Lower leg skin (tissue), 4 donors: Measurements from ENCODE around the gene DNAJC18. TPM values are rescaled to one million over a fixed set of nuclear protein-coding genes. Genes with fewer than 3 reads are reported as not detected.
A peak's percentile ranks its signal among the peaks of the same experiment; 100 is the strongest.
"Not testable (repeated sequence)": the region's sequence is repeated elsewhere in the genome, so short reads cannot be mapped to it uniquely, and the experiment has no call there.

Source experiments
- DNase-seq, 2 donors: peaks; one replicate each; pipeline ENCODE4 v3.0.0-alpha.2; 2019; ENCODE audit warnings: low spot score in 2 of 2
- H3K4me3 ChIP-seq: fragments of 200-600 bp; sonication (generic); 2 replicates; pipeline ENCODE4 v1.5.1; 2017; ENCODE audit warnings: mild to moderate bottlenecking, low read depth; ENCODE audit not compliant: poor library complexity, severe bottlenecking
- POLR2A ChIP-seq, 2 donors: fragments of 450-650 bp; IDR thresholded peaks; one replicate each; pipeline ENCODE4 v1.6.1; 2016 to 2017; ENCODE audit warnings: antibody characterized with exemption in 2 of 2, mild to moderate bottlenecking in 1 of 2, moderate library complexity in 1 of 2
- WGBS, 2 donors: methylation state at CpG; one replicate each; pipeline ENCODE4 v1.1.5; 2018; 5-methylcytosine and 5-hydroxymethylcytosine counted together
- intact Hi-C: fragments of 100-400 bp; cut with DNase I; formaldehyde crosslinking; loops from one replicate; pipeline ENCODE4 v1.15.0; 2023; ENCODE audit warnings: low total_unique reads
- total RNA-seq, 4 donors: library from RNA; depleted of rRNA; stranded (reverse); fragments of >200 nt; gene quantifications; one replicate each; pipeline ENCODE4 v1.1.0, GENCODE V29; 2016
- TF ChIP-seq, protein P1 (sequence below), 3 donors: fragments of 450-650 bp; IDR thresholded peaks; one replicate each; pipeline ENCODE4 v1.5.1; 2016; ENCODE audit warnings: antibody characterized with exemption in 3 of 3, mild to moderate bottlenecking in 3 of 3, moderate library complexity in 2 of 3

DNAJC18 gene
- total RNA-seq, 4 donors from 2014 or later, result 1.6 to 5.9 (median 3.5) TPM

DNA sequence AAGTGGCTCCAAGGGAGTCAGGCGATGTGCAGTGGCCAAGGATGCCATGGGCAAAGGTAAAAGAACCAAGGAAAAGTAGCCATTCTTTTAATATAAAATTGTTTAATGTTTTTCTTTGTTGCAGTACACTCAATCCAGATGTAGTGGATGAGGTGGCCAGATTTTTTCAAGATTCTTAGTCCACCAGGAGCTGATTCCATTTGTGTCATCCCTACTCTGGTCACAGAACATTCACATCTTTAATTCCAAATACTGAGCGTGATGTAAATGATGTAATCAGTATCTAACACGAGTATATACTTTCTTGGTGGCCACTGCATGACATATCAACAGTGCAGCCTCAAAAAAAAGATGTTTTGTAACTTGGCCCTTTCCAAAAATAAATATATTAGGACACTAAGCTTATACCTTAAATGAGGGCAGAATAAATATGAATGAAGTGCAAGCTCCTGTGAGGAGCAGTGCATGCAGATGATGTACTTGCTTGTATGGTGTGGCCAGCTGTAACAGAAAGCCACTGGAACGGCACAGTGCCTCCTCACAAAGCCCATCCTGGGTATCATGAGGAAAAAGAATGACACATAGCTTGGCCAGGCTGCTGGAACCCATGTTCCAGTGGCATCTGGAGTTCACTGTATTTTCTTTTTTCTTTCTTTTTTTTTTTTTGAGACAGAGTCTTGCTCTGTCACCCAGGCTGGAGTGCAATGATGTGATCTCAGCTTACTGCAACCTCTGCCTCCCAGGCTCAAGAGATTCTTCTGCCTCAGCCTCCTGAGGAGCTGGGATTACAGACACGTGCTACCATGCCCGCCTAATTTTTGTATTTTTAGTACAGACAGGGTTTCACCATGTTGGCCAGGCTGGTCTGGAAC, 29.0 kb downstream of the DNAJC18 start:
- H3K4me3 ChIP-seq, result no peak overlapping the region
- 65% methylated on average over 6 of the region's 6 CpGs for WGBS, 2 donors
- DNase-seq, result peak in 1 of 2 donors; percentile 36
- TF ChIP-seq POLR2A (IDR thresholded peaks at IDR 0.05), result no peak
- TF ChIP-seq, protein P1, sequence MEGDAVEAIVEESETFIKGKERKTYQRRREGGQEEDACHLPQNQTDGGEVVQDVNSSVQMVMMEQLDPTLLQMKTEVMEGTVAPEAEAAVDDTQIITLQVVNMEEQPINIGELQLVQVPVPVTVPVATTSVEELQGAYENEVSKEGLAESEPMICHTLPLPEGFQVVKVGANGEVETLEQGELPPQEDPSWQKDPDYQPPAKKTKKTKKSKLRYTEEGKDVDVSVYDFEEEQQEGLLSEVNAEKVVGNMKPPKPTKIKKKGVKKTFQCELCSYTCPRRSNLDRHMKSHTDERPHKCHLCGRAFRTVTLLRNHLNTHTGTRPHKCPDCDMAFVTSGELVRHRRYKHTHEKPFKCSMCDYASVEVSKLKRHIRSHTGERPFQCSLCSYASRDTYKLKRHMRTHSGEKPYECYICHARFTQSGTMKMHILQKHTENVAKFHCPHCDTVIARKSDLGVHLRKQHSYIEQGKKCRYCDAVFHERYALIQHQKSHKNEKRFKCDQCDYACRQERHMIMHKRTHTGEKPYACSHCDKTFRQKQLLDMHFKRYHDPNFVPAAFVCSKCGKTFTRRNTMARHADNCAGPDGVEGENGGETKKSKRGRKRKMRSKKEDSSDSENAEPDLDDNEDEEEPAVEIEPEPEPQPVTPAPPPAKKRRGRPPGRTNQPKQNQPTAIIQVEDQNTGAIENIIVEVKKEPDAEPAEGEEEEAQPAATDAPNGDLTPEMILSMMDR (IDR thresholded peaks at IDR 0.05), result no peak
- intact Hi-C loops, result no loop called here

DNA sequence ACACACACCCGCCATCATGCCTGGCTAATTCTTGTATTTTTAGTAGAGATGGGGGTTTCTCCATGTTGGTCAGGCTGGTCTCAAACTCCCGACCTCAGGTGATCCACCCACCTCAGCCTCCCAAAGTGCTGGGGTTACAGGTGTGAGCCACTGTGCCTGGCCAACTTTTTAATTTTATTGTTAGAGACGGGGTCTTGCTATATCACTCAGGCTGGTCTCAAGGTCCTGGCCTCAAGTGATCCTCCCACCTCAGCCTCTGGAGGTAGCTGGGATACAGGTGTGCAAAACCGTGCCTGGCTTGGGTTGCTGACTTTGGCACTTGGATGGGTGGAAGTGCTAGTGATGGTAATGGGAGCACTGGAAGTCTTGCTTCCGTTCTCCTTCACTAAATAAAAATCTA, 30.2 kb downstream of the DNAJC18 start:
- WGBS, 2 donors, result 81% methylated on average over 5 of the region's 5 CpGs
- peak in 1 of 2 donors; percentile 66 for DNase-seq
- H3K4me3 ChIP-seq, intact Hi-C loops: not testable (repeated sequence)

DNA sequence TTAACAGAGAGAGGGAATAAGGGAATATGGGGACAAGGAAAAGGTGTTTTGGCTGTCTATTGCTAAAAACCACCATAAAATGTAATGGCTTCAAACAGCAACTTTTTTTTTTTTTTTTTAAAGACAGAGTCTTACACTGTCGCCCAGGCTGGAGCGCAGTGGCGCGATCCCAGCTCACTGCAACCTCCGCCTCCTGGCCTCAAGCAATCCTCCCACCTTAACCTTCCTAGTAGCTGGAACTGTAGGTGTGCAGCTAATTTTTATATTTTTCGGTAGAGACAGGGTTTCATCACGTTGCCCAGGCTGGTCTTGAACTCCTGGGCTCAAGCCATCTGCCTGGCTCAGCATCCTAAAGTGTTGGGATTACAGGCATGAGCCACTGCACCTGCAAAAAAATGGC, 31.1 kb downstream of the DNAJC18 start:
- intact Hi-C loops, result no loop called here
- 86 to 87% methylated on average over 7 of the region's 7 CpGs for WGBS, 2 donors
- no peak overlapping the region for H3K4me3 ChIP-seq
- peak in 1 of 2 donors; percentile 39 for DNase-seq
- TF ChIP-seq POLR2A (IDR thresholded peaks at IDR 0.05), result no peak
- TF ChIP-seq, protein P1 (IDR thresholded peaks at IDR 0.05), result no peak

DNA sequence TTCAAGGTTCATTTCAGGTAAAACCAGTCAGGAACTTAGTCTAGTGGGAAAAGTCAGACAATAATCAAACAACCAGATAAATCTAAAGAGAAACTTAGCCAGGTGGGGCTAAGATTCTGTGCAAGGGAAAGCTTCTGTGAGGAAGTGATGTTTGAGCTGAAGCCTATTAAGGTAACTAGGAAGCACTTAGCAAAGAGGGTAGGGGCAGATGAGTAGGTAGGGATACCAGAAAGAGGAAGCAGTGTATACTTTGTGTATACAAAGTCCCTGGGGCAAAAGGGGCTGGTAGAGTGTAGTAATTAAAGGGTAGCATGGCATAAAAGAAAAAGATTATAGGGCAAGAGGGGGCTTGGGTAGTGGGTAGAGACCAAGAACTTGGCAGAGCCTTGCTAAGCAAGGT, 31.8 kb downstream of the DNAJC18 start:
- H3K4me3 ChIP-seq, result no peak overlapping the region
- intact Hi-C loops, result no loop called here
- no peak for DNase-seq
- TF ChIP-seq, protein P1 (IDR thresholded peaks at IDR 0.05), result no peak
- no peak for TF ChIP-seq POLR2A (IDR thresholded peaks at IDR 0.05)

DNA sequence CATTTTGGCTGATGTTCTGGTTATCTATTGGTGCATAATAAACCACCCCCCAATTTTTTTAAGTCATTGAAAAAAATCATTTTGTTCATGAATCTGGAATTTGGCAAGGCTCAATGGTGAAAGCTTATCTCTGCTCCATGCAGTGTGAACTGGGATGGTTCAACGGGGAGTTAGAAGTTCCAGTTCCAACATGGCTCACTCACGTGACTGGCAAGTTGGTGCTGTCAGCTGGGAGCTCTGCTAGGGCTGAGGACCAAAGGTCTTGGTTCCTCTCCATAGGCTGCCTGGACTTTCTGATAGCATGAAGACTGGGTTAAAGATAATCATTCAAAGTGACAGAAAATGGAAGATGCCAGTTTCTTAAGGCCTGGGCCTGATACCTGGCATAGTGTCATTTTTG, 32.4 kb downstream of the DNAJC18 start:
- peak in 1 of 2 donors; percentile 23 for DNase-seq
- TF ChIP-seq, protein P1 (IDR thresholded peaks at IDR 0.05), result no peak
- TF ChIP-seq POLR2A (IDR thresholded peaks at IDR 0.05), result no peak
- intact Hi-C loops, result no loop called here
- no peak overlapping the region for H3K4me3 ChIP-seq
- WGBS, 2 donors, result 48 to 66% methylated on average over 2 of the region's 2 CpGs

DNA sequence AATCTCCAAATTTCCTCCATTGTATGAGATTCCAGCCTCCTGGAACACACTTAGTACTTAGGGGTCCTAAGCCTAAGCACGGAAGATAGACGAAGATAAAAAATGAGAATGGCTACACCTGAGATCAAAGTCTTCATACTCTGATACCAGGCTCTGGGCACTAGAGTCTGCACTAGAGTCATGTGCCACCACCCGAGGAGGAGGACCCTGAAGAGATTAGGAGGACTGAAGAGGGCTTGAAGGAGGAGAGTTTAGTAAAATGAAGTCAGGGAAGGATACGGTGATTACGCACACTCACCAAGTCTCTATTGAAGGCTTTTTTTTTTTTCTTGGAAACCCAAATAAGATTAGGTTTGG, 34.9 kb downstream of the DNAJC18 start:
- 72 to 74% methylated on average over 5 of the region's 5 CpGs for WGBS, 2 donors
- intact Hi-C loops, result no loop called here
- H3K4me3 ChIP-seq, result no peak overlapping the region
- no peak for DNase-seq
- TF ChIP-seq POLR2A (IDR thresholded peaks at IDR 0.05), result no peak
- TF ChIP-seq, protein P1 (IDR thresholded peaks at IDR 0.05), result no peak
